GM18870 (cell line): Measurements from ENCODE around the gene NBPF1.
"Not testable (repeated sequence)": the region's sequence is repeated elsewhere in the genome, so short reads cannot be mapped to it uniquely, and the experiment has no call there.

Experiments used
- ATAC-seq: cut with Tn5 transposase; IDR thresholded peaks from one replicate; pipeline ENCODE4 v1.9.1; 2021; ENCODE audit warnings: moderate library complexity; ENCODE audit not compliant: unreplicated experiment

Gene NBPF1

GRCh38 chr1:16518913-16519254, 94.5 kb downstream of the NBPF1 start:
- ATAC-seq, result not testable (repeated sequence)

DNA sequence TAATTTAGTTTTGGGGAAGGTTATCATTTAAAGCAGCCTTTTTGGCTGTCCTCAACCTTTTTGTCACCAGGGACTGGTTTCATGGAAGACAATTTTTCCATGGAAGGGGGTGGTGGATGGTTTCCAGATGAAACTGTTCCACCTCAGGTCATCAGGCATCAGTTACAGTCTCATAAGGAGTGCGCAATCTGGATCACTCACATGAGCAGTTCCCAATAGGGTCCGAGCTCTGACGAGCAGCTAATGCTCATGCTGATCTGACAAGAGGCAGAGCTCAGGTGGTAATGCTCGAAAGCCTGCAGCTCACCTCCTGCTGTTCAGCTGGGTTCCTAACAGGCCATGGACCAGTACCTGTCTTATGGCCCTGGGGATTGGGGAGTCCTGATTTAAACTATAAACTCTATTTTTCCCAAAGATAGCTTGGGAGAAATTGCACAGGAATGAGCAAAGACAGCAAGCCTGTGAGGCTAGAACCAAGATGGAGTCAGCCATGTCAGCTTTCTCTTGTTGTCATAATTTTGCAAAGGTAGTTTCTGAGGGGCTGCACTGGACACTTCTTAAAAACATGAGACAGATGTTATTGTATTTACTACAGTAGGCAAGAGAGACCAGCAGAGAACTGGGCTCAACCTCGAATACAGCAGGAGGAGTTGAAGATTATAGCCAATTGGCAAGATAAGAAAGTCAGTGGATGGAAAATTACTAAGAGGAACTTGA, 96.5 kb downstream of the NBPF1 start:
- not testable (repeated sequence) for ATAC-seq

GRCh38 chr1:16514107-16515055, 99.0 kb downstream of the NBPF1 start, which contains the start of gene RNU1-1:
Gene RNU1-1, minus strand, starts transcription at chr1:16514285.
- ATAC-seq, result not testable (repeated sequence)

DNA sequence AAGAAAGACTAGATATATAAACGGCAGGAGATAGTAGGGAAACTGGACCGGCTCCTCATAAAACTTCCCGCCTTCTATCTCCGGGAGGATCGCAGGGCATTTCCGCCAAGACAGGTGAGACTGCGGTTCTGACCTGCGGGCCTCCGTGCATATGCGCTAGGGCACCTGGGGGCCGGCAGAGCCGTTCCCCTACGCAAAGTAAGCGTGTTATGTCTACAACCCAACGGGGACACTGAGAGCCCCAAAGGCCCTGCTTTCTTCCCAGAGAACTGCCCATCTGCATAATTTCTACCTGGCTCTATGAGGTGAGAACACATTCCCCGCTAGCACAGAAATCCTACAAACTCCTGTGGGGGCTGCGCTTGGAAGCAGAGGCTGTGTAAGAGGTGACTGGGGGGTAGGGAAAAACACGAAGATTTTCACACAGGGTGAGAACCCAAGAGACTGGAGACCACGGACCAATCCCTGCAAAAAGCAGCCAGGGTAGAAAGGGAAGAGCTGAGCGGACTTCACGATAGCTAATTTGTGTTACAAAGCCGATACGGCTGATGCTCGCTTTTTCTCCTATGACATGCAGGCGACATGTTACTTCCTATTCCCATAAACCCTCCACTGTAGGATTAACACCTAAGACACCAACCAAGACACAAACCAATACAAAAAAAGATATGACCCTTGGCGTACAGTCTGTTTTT, 99.8 kb downstream of the NBPF1 start:
- ATAC-seq, result peak; percentile 70

GRCh38 chr1:16512624-16513411, 100.5 kb downstream of the NBPF1 start:
- not testable (repeated sequence) for ATAC-seq
